Liver (tissue), 9 donors: ENCODE data around the gene ETFA. TPM values are rescaled to one million over a fixed set of nuclear protein-coding genes. Genes with fewer than 3 reads are reported as not detected.

ENCODE experiments used
- DNase-seq: peaks from one replicate; pipeline ENCODE4 v3.0.0-alpha.2; 2017; ENCODE audit warnings: low spot score
- H3K27ac ChIP-seq, 2 donors: one replicate each; pipeline ENCODE4 v1.7.0; 2013; ENCODE audit warnings: inconsistent platforms in 2 of 2, low read length in 2 of 2, control low read depth in 1 of 2, low read depth in 1 of 2, mild to moderate bottlenecking in 1 of 2
- H3K27me3 ChIP-seq, 4 donors: one replicate each; pipeline versions ENCODE4 v1.6.1 to v1.7.0; 2013; ENCODE audit warnings: low read length in 3 of 4, inconsistent platforms in 1 of 4, mild to moderate bottlenecking in 1 of 4, moderate library complexity in 1 of 4; ENCODE audit not compliant: control insufficient read depth in 4 of 4, insufficient read depth in 4 of 4
- H3K36me3 ChIP-seq, 4 donors: one replicate each; pipeline versions ENCODE4 v1.6.1 to v1.7.0; 2013; ENCODE audit warnings: low read length in 3 of 4, mild to moderate bottlenecking in 3 of 4, low read depth in 1 of 4, moderate library complexity in 1 of 4; ENCODE audit not compliant: control insufficient read depth in 4 of 4, insufficient read depth in 3 of 4
- H3K4me1 ChIP-seq, 4 donors: one replicate each; pipeline versions ENCODE4 v1.6.1 to v1.7.0; 2013; ENCODE audit warnings: low read length in 3 of 4, mild to moderate bottlenecking in 3 of 4, moderate library complexity in 1 of 4; ENCODE audit not compliant: control insufficient read depth in 4 of 4, insufficient read depth in 4 of 4
- H3K4me3 ChIP-seq, 3 donors: one replicate each; pipeline versions ENCODE4 v1.6.1 to v1.7.0; 2013; ENCODE audit warnings: low read length in 3 of 3, control low read depth in 1 of 3, low read depth in 1 of 3, mild to moderate bottlenecking in 1 of 3
- H3K9ac ChIP-seq, 2 donors: one replicate each; pipeline ENCODE4 v1.7.0; 2013; ENCODE audit warnings: low read length in 2 of 2, mild to moderate bottlenecking in 2 of 2, moderate library complexity in 2 of 2, control low read depth in 1 of 2, low read depth in 1 of 2
- H3K9me3 ChIP-seq, 4 donors: one replicate each; pipeline versions ENCODE4 v1.6.1 to v1.7.0; 2013; ENCODE audit warnings: low read length in 3 of 4; ENCODE audit not compliant: control insufficient read depth in 4 of 4
- ATF3 ChIP-seq: IDR thresholded peaks from 2 replicates; pipeline ENCODE4 v1.6.1; 2016; ENCODE audit warnings: antibody characterized with exemption
- CTCF ChIP-seq: fragments of 150-350 bp; IDR thresholded peaks from 2 replicates; pipeline ENCODE4 v1.5.1; 2017; ENCODE audit warnings: improper control_type of control experiment, low read depth, low read length; ENCODE audit not compliant: missing input control
- FOXA1 ChIP-seq: IDR thresholded peaks from 2 replicates; pipeline ENCODE4 v1.6.1; 2016; ENCODE audit warnings: antibody characterized with exemption
- FOXA2 ChIP-seq: IDR thresholded peaks from 2 replicates; pipeline ENCODE4 v1.6.1; 2016; ENCODE audit warnings: antibody characterized with exemption
- GABPA ChIP-seq, 2 donors: IDR thresholded peaks in 1 of 2; conservative IDR thresholded peaks in 1 of 2; 2 replicates each; pipeline ENCODE4 v1.6.1; 2016; ENCODE audit warnings: antibody characterized with exemption in 2 of 2, mild to moderate bottlenecking in 1 of 2, moderate library complexity in 1 of 2
- HNF4A ChIP-seq, 2 donors: conservative IDR thresholded peaks; 2 replicates each; pipeline ENCODE4 v1.6.1; 2016; ENCODE audit warnings: antibody characterized with exemption in 2 of 2, mild to moderate bottlenecking in 2 of 2
- HNF4G ChIP-seq: IDR thresholded peaks from 2 replicates; pipeline ENCODE4 v1.6.1; 2016; ENCODE audit warnings: antibody characterized with exemption
- JUND ChIP-seq, 2 donors: IDR thresholded peaks; 2 replicates each; pipeline ENCODE4 v1.6.1; 2016; ENCODE audit warnings: antibody characterized with exemption in 2 of 2
- MAX ChIP-seq: IDR thresholded peaks from 2 replicates; pipeline ENCODE4 v1.6.1; 2016; ENCODE audit warnings: antibody characterized with exemption
- RAD21 ChIP-seq, 2 donors: IDR thresholded peaks; 2 replicates each; pipeline ENCODE4 v1.6.1; 2016; ENCODE audit warnings: antibody characterized with exemption in 2 of 2, mild to moderate bottlenecking in 2 of 2
- REST ChIP-seq: IDR thresholded peaks from 2 replicates; pipeline ENCODE4 v1.6.1; 2016; ENCODE audit warnings: antibody characterized with exemption, mild to moderate bottlenecking
- RXRA ChIP-seq, 2 donors: IDR thresholded peaks; 2 replicates each; pipeline ENCODE4 v1.6.1; 2017 to 2018; ENCODE audit warnings: antibody characterized with exemption in 2 of 2, mild to moderate bottlenecking in 1 of 2
- SP1 ChIP-seq: IDR thresholded peaks from 2 replicates; pipeline ENCODE4 v1.6.1; 2018; ENCODE audit warnings: antibody characterized with exemption, mild to moderate bottlenecking
- TAF1 ChIP-seq: conservative IDR thresholded peaks from 2 replicates; pipeline ENCODE4 v1.6.1; 2016; ENCODE audit warnings: antibody characterized with exemption, mild to moderate bottlenecking
- YY1 ChIP-seq: IDR thresholded peaks from 2 replicates; pipeline ENCODE4 v1.6.1; 2016; ENCODE audit warnings: antibody characterized with exemption, mild to moderate bottlenecking
- ZBTB33 ChIP-seq: IDR thresholded peaks from 2 replicates; pipeline ENCODE4 v1.6.1; 2016; ENCODE audit warnings: antibody characterized with exemption
- WGBS: extraction: QIAGEN DNeasy Blood & Tissue Kit; methylation state at CpG from one replicate; pipeline ENCODE4 v1.1.7; 2013; 5-methylcytosine and 5-hydroxymethylcytosine counted together
- polyA plus RNA-seq, 2 donors: library from polyadenylated mRNA; stranded (reverse) in 1 of 2; unstranded in 1 of 2; fragments of 200-250 nt in 1 of 2; fragments of >200 nt in 1 of 2; fragmentation: Nextera tagmentation in 1 of 2; extraction: Ambion mirVana in 1 of 2; gene quantifications; one replicate each; pipeline versions ENCODE4 v1.2.1 to v1.2.3, GENCODE V29; 2013 to 2015
- total RNA-seq, 2 donors: library from RNA; depleted of rRNA; stranded (reverse); fragments of >200 nt; gene quantifications; one replicate each; pipeline ENCODE4 v1.2.3, GENCODE V29; 2014
- donor health status: healthy.
- donor health status: healthy.
- donor health status: healthy.
- donor health status: healthy.
- donor health status: healthy.

ETFA gene
- total and polyA plus RNA-seq, 4 donors = 92.6 to 342 (median 289) TPM

GRCh38 chr15:76353903-76354302, 42.6 kb upstream of the ETFA start:
- no peak overlapping the region for H3K4me3 ChIP-seq
- no peaks in the 10 kb centered on the region for H3K9me3 ChIP-seq
- TF ChIP-seq MAX (no peak), ATF3 (no peak), RAD21 (IDR thresholded peaks at IDR 0.05) (no peak), FOXA1 (no peak), GABPA (IDR thresholded peaks at IDR 0.05 in 1 of 2, conservative IDR thresholded peaks at IDR 0.05 in 1 of 2) (no peak), RXRA (IDR thresholded peaks at IDR 0.05) (peak in 1 of 2 donors; percentile 76), SP1 (no peak), HNF4A (conservative IDR thresholded peaks at IDR 0.05) (peak; percentile 31 to 79), ZBTB33 (no peak), REST (no peak), YY1 (peak; percentile 45), HNF4G (no peak), CTCF (no peak)
- H3K27ac ChIP-seq = no peak overlapping the region
- peaks cover 0 to 2% (median 0%) of the 10 kb centered on the region in 4 donors for H3K36me3 ChIP-seq
- H3K4me1 ChIP-seq = no peaks in the 10 kb centered on the region
- 70% methylated on average over 10 of the region's 10 CpGs for WGBS
- no peak overlapping the region for H3K9ac ChIP-seq
- DNase-seq = no peak
- no peaks in the 10 kb centered on the region for H3K27me3 ChIP-seq

- 92% methylated on average over 1 of the region's 1 CpG for WGBS
- Histone ChIP-seq H3K36me3 (peaks cover 0 to 2% (median 0%) of the 10 kb centered on the region in 4 donors), H3K27ac (no peak overlapping the region), H3K9ac (no peak overlapping the region), H3K27me3 (no peaks in the 10 kb centered on the region), H3K9me3 (no peaks in the 10 kb centered on the region), H3K4me1 (no peaks in the 10 kb centered on the region), H3K4me3 (no peak overlapping the region)
- no peak for DNase-seq
- TF ChIP-seq GABPA (IDR thresholded peaks at IDR 0.05 in 1 of 2, conservative IDR thresholded peaks at IDR 0.05 in 1 of 2) = no peak
- TF ChIP-seq FOXA2 = no peak
- TF ChIP-seq CTCF = no peak
- TF ChIP-seq HNF4G = no peak
- TF ChIP-seq RAD21 (IDR thresholded peaks at IDR 0.05) = no peak
- TF ChIP-seq TAF1 = no peak
- TF ChIP-seq ZBTB33 = no peak
- TF ChIP-seq JUND (IDR thresholded peaks at IDR 0.05) = no peak
- TF ChIP-seq FOXA1 = no peak
These were observed 41.8 kb upstream of the ETFA start for GRCh38 chr15:76353023-76353577.
